ENCODE results near the gene DMPK. TPM values are rescaled to one million over a fixed set of nuclear protein-coding genes. Genes with fewer than 3 reads are reported as not detected.
A peak's percentile ranks its signal among the peaks of the same experiment; 100 is the strongest.

The DMPK gene, protein sequence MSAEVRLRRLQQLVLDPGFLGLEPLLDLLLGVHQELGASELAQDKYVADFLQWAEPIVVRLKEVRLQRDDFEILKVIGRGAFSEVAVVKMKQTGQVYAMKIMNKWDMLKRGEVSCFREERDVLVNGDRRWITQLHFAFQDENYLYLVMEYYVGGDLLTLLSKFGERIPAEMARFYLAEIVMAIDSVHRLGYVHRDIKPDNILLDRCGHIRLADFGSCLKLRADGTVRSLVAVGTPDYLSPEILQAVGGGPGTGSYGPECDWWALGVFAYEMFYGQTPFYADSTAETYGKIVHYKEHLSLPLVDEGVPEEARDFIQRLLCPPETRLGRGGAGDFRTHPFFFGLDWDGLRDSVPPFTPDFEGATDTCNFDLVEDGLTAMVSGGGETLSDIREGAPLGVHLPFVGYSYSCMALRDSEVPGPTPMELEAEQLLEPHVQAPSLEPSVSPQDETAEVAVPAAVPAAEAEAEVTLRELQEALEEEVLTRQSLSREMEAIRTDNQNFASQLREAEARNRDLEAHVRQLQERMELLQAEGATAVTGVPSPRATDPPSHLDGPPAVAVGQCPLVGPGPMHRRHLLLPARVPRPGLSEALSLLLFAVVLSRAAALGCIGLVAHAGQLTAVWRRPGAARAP
- total RNA-seq (2014; rRNA removed; shearing (Covaris generic)), result 18.9 and 24.0 TPM in 2 replicates
- polyA plus RNA-seq (2016; fragmentation: Nextera tagmentation; extraction: Ambion mirVana), result 9.2 and 9.8 TPM in 2 replicates
- long read RNA-seq, partial matches to known transcripts, result 2 of 2 reads
- long read RNA-seq, other reads (novel, unspliced or antisense), result 0 of 2 reads

DNA sequence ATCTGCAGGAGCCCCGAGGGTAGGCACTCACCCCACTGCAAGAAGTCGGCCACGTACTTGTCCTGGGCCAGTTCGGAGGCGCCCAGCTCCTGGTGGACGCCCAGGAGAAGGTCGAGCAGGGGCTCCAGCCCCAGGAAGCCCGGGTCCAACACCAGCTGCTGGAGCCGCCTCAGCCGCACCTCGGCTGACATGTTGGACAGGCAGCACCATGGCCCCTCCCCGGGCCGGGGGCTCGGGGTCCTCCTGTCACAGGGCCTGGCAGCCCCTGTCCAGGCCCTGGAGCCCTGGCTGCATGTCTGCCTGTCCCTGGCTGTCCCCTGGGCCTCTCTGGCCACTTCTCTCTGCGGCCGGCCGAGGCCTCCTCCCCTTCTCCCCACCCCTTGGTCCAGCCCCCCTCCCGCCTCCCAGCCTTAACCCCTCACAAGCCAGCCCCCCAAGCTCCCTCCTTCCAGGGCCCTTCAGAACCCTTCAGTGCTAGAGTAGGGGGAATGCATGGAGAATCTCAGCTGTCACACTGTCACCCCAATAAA, at the start of gene DMPK:
TSS of gene DMPK (minus strand) at position 329 of the 530 bp plus-strand sequence. CDS start at position 191, 138 bp downstream.
- peaks cover 8% of the 10 kb centered on the region; the same call in 1 of the 2 replicates for H3F3A ChIP-seq (replicated peaks; ENCODE audit: low read depth)
- peaks cover 8% of the 10 kb centered on the region for H3K27me3 ChIP-seq (ENCODE audit: insufficient read depth)
- H2AFZ ChIP-seq, result no peak within 1 kb of the TSS
- peaks cover 8% of the 10 kb centered on the region for H4K20me1 ChIP-seq (replicated peaks; ENCODE audit: insufficient read depth)
- no peaks in the 10 kb centered on the region for H3K36me3 ChIP-seq (ENCODE audit: insufficient read depth)
- H3K4me2 ChIP-seq, result 0 out of 2 replicates have a peak within 1 kb of the TSS, but pooled peaks have one; percentile 20
- H3K4me1 ChIP-seq (ENCODE audit: insufficient read depth), result peaks cover 33% of the 10 kb centered on the region
- no peak for DNase-seq (ENCODE audit: low spot score)
- Mint-ChIP-seq H3K4me3 (no peak within 1 kb of the TSS), H3K27me3 (ENCODE audit: insufficient read depth, low read depth, poor library complexity) (peaks cover 35% of the 10 kb centered on the region), H3K9me3 (no peaks in the 10 kb centered on the region), H3K36me3 (ENCODE audit: low read depth) (peaks cover 29% of the 10 kb centered on the region), H3K4me1 (peaks cover 35% of the 10 kb centered on the region), H3K27ac (no peak within 1 kb of the TSS)
- ATAC-seq, result no peak; the same call in 2 of the 3 replicates
- H3K4me3 ChIP-seq, result no peak within 1 kb of the TSS
- no peaks in the 10 kb centered on the region for H3K79me2 ChIP-seq (replicated peaks; ENCODE audit: insufficient read depth)
- no peaks in the 10 kb centered on the region for H3K9me2 ChIP-seq (ENCODE audit: insufficient read depth)
- H3K27ac ChIP-seq (ENCODE audit: low read depth), result no peak within 1 kb of the TSS
- TF ChIP-seq REST (IDR thresholded peaks at IDR 0.05; ENCODE audit: unreplicated experiment) (no peak), EZH2 (IDR thresholded peaks at IDR 0.05; ENCODE audit: low read depth, unreplicated experiment) (no peak), ZNF114 (CRISPR knock-in tag; IDR thresholded peaks at IDR 0.05) (no peak), JUNB (IDR thresholded peaks at IDR 0.05; ENCODE audit: unreplicated experiment) (no peak), EZH2phosphoT487 (IDR thresholded peaks at IDR 0.05; ENCODE audit: unreplicated experiment) (no peak), NANOG (IDR thresholded peaks at IDR 0.05; ENCODE audit: borderline replicate concordance) (no peak), STAT1 (IDR thresholded peaks at IDR 0.05; ENCODE audit: unreplicated experiment) (no peak), ZNF462 (CRISPR knock-in tag; IDR thresholded peaks at IDR 0.05) (no peak), CTCF (conservative IDR thresholded peaks at IDR 0.05; ENCODE audit: low read depth in 2 of 2) (no peak), POLR2AphosphoS5 (IDR thresholded peaks at IDR 0.05; ENCODE audit: low read depth) (no peak), ZNF331 (CRISPR knock-in tag; IDR thresholded peaks at IDR 0.05; ENCODE audit: low read depth) (no peak)
- TF ChIP-seq, protein P1, sequence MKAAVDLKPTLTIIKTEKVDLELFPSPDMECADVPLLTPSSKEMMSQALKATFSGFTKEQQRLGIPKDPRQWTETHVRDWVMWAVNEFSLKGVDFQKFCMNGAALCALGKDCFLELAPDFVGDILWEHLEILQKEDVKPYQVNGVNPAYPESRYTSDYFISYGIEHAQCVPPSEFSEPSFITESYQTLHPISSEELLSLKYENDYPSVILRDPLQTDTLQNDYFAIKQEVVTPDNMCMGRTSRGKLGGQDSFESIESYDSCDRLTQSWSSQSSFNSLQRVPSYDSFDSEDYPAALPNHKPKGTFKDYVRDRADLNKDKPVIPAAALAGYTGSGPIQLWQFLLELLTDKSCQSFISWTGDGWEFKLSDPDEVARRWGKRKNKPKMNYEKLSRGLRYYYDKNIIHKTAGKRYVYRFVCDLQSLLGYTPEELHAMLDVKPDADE (IDR thresholded peaks at IDR 0.05), result no peak

Data from GM23338 (cell line).